ENCODE measurements around the gene PRDM8.

GRCh38 chr4:80237992-80238391 is 40.7 kb downstream of the PRDM8 start:
- TF ChIP-seq POLR2A (IDR thresholded peaks at IDR 0.05; ENCODE audit: low read depth) (no peak), CTCF (IDR thresholded peaks at IDR 0.05) (no peak), EP300 (IDR thresholded peaks at IDR 0.05) (no peak), POLR2AphosphoS5 (IDR thresholded peaks at IDR 0.05) (no peak)

Data from esophagus muscularis mucosa (tissue), 4 donors.